Transverse colon (tissue), 4 donors: ENCODE results near the gene DYNLRB1.

Experiments used
- EP300 ChIP-seq: sonication (generic); formaldehyde crosslinking; IDR thresholded peaks from one replicate; pipeline ENCODE4 v1.6.1; 2017; ENCODE audit warnings: antibody characterized with exemption, low read depth
- POLR2A ChIP-seq: fragments of 450-650 bp; IDR thresholded peaks from one replicate; pipeline ENCODE4 v1.6.1; 2016; ENCODE audit warnings: antibody characterized with exemption, mild to moderate bottlenecking, moderate library complexity
- POLR2AphosphoS5 ChIP-seq, 3 donors: sonication (generic); formaldehyde crosslinking; IDR thresholded peaks; one replicate each; pipeline ENCODE4 v1.6.1; 2016; ENCODE audit warnings: antibody characterized with exemption in 3 of 3
- TF ChIP-seq, protein P1 (sequence below), 5 experiments: fragments of 200-600 bp in 3 of 5; fragments of 450-650 bp in 2 of 5; sonication (generic) in 3 of 5; IDR thresholded peaks; 1 replicate in 2 of 5; 2 replicates in 3 of 5; pipeline ENCODE4 v1.5.1; 2016 to 2017; ENCODE audit warnings: antibody characterized with exemption in 5 of 5, inconsistent platforms in 3 of 5, mild to moderate bottlenecking in 2 of 5, moderate library complexity in 1 of 5

DNA sequence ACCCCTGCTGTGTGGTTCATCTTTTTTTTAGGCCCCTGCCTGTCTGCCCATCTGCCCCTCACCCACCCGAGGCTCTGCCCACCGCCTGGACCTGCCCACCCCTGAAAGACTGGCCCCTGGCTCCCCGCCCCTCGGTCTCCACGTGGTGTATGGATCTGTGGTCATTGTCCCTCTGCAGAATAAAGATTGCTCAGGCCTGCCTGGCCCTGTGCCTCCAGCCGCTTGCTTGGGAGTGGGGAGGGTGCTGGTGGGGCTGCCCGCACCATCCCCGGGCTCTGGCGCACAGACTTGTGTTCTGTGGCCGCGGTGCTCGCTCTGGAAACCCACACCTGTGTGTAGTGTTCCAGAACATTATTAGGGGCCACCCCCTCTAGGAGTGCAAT is 43.9 kb downstream of the DYNLRB1 start:
- TF ChIP-seq, protein P1, sequence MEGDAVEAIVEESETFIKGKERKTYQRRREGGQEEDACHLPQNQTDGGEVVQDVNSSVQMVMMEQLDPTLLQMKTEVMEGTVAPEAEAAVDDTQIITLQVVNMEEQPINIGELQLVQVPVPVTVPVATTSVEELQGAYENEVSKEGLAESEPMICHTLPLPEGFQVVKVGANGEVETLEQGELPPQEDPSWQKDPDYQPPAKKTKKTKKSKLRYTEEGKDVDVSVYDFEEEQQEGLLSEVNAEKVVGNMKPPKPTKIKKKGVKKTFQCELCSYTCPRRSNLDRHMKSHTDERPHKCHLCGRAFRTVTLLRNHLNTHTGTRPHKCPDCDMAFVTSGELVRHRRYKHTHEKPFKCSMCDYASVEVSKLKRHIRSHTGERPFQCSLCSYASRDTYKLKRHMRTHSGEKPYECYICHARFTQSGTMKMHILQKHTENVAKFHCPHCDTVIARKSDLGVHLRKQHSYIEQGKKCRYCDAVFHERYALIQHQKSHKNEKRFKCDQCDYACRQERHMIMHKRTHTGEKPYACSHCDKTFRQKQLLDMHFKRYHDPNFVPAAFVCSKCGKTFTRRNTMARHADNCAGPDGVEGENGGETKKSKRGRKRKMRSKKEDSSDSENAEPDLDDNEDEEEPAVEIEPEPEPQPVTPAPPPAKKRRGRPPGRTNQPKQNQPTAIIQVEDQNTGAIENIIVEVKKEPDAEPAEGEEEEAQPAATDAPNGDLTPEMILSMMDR (IDR thresholded peaks at IDR 0.05), result no peak
- TF ChIP-seq EP300 (no peak), POLR2AphosphoS5 (IDR thresholded peaks at IDR 0.05) (no peak), POLR2A (no peak)
